Stimulated activated CD8-positive, alpha-beta memory T cell treated with anti-CD3 and anti-CD28 coated beads, Interleukin-7, amount 100 ng/mL, for 4 hours (primary cell): ENCODE measurements around the gene SLCO3A1.

Source experiments
- DNase-seq, 2 donors: peaks; one replicate each; pipeline ENCODE4 v3.0.0-alpha.2; 2020; ENCODE audit warnings: low read depth in 2 of 2

Gene SLCO3A1

GRCh38 chr15:91882858-91883586 lies 29.5 kb downstream of the SLCO3A1 start:
- no peak for DNase-seq

GRCh38 chr15:91884606-91885005 lies 31.1 kb downstream of the SLCO3A1 start:
- no peak for DNase-seq

GRCh38 chr15:91885054-91885453 lies 31.5 kb downstream of the SLCO3A1 start:
- no peak for DNase-seq

GRCh38 chr15:91885714-91886270 lies 32.3 kb downstream of the SLCO3A1 start:
- no peak for DNase-seq

GRCh38 chr15:91886878-91887277 lies 33.4 kb downstream of the SLCO3A1 start:
- DNase-seq = no peak

- DNase-seq = no peak
These were observed 33.8 kb downstream of the SLCO3A1 start for GRCh38 chr15:91887321-91887720.

- no peak for DNase-seq
These were observed 34.4 kb downstream of the SLCO3A1 start for GRCh38 chr15:91887921-91888373.

- DNase-seq = no peak
These were observed 35.8 kb downstream of the SLCO3A1 start for GRCh38 chr15:91889111-91889815.

GRCh38 chr15:91890614-91891013 lies 37.1 kb downstream of the SLCO3A1 start:
- DNase-seq = no peak

- DNase-seq = no peak
These were observed 37.6 kb downstream of the SLCO3A1 start for GRCh38 chr15:91891101-91891500.

GRCh38 chr15:91891788-91892345 lies 38.4 kb downstream of the SLCO3A1 start:
- no peak for DNase-seq

GRCh38 chr15:91892436-91892835 lies 38.9 kb downstream of the SLCO3A1 start:
- DNase-seq = no peak

- no peak for DNase-seq
These were observed 41.1 kb downstream of the SLCO3A1 start for GRCh38 chr15:91894606-91895005.

- DNase-seq = no peak
These were observed 41.5 kb downstream of the SLCO3A1 start for GRCh38 chr15:91895051-91895450.

GRCh38 chr15:91896341-91897055 lies 43.0 kb downstream of the SLCO3A1 start:
- DNase-seq = no peak

- DNase-seq = no peak
These were observed 44.3 kb downstream of the SLCO3A1 start for GRCh38 chr15:91897585-91898372.

GRCh38 chr15:91898843-91899242 lies 45.3 kb downstream of the SLCO3A1 start:
- DNase-seq = no peak

- DNase-seq = no peak
These were observed 51.4 kb downstream of the SLCO3A1 start for GRCh38 chr15:91904942-91905341.

- DNase-seq = no peak
These were observed 54.9 kb downstream of the SLCO3A1 start for GRCh38 chr15:91908391-91908790.

- DNase-seq = no peak
These were observed 55.6 kb downstream of the SLCO3A1 start for GRCh38 chr15:91909111-91909510.

- no peak for DNase-seq
These were observed 56.1 kb downstream of the SLCO3A1 start for GRCh38 chr15:91909574-91909973.
